ENCODE measurements around the gene PHETA2. TPM values are rescaled to one million over a fixed set of nuclear protein-coding genes. Genes with fewer than 3 reads are reported as not detected.

The PHETA2 gene
- total and polyA plus RNA-seq, 2 donors (not counting 3 experiments of a cell fraction or from before 2014, with no cell fraction given) = 25.4 to 29.9 TPM

- Histone ChIP-seq H3K27ac (ENCODE audit: insufficient read depth, low read depth, low read length) (peak overlapping the region; percentile 83), H3K79me2 (ENCODE audit: control insufficient read depth, insufficient read depth, low read length) (peaks cover 17% of the 10 kb centered on the region), H3K9me1 (replicated peaks; ENCODE audit: control insufficient read depth, extremely low read depth, insufficient read depth, low read length) (no peaks in the 10 kb centered on the region), H4K20me1 (replicated peaks; ENCODE audit: control insufficient read depth, extremely low read depth, insufficient read depth, low read length) (no peaks in the 10 kb centered on the region), H3K4me3 (replicated peaks in 1 of 3; ENCODE audit: insufficient read depth in 1 of 3, low read depth in 1 of 3, low read length in 3 of 3) (peak overlapping the region in 2 of 3 experiments; percentile 65 to 80), H3K27me3 (ENCODE audit: control insufficient read depth in 2 of 2, insufficient read depth in 2 of 2, low read length in 2 of 2) (no peaks in the 10 kb centered on the region), H3K4me2 (ENCODE audit: insufficient read depth, low read length) (peak overlapping the region; percentile 79), H3K9ac (replicated peaks; ENCODE audit: extremely low read depth, insufficient read depth, low read length) (peak overlapping the region; percentile 95), H3K9me3 (replicated peaks; ENCODE audit: control insufficient read depth, insufficient read depth, low read length) (no peaks in the 10 kb centered on the region), H3K36me3 (ENCODE audit: control insufficient read depth in 2 of 2, extremely low read depth in 1 of 2, insufficient read depth in 2 of 2, low read length in 2 of 2) (peaks cover 9 to 12% of the 10 kb centered on the region in 2 experiments), H3K4me1 (ENCODE audit: control insufficient read depth, extremely low read depth, insufficient read depth, low read length) (peaks cover 23% of the 10 kb centered on the region), H2AFZ (ENCODE audit: low read depth, low read length) (peak overlapping the region; percentile 54)
- no TSS peak for BruUV-seq (replicated peaks)
- intact Hi-C loops (cut with micrococcal nuclease) = no loop called here
- ChIA-PET POLR2A (no interaction called here), CTCF (interaction anchor here (0.9 kb wide), 1 partner anchor 370 kb away, joined by 3 read pairs; no protein-coding TSS in a partner anchor)
- no peak for TF ChIP-seq CTCF (IDR thresholded peaks at IDR 0.05; ENCODE audit: extremely low read depth in 1 of 2, insufficient read depth in 1 of 2, low read depth in 1 of 2, low read length in 2 of 2)
- no peak for TF ChIP-seq EZH2 (IDR thresholded peaks at IDR 0.05; ENCODE audit: borderline replicate concordance, low read depth, low read length, severe bottlenecking)
- no peak for TF ChIP-seq POLR2AphosphoS5 (IDR thresholded peaks at IDR 0.05; ENCODE audit: insufficient read depth, low read depth, low read length)
- TF ChIP-seq MYC (IDR thresholded peaks at IDR 0.05; ENCODE audit: low read depth, low read length) = no peak
- TF ChIP-seq FOS (IDR thresholded peaks at IDR 0.05; ENCODE audit: borderline replicate concordance, insufficient read depth, low read length) = no peak
- dilution Hi-C loops (cut with MboI; ENCODE audit: extremely low pct_ligation_motif_present, low sequenced_read_pairs) = no loop called here
- no peak for FAIRE-seq
- DNase-seq (ENCODE audit: low read depth, low spot score) = no peak
These were observed 417 bp upstream of the PHETA2 start for GRCh38 chr22:42073621-42074041.

Data from endothelial cell of umbilical vein (primary cell).